GM19351 (cell line): Measurements from ENCODE around the gene ATAD2B.
A peak's percentile ranks its signal among the peaks of the same experiment; 100 is the strongest.
"Not testable (repeated sequence)": the region's sequence is repeated elsewhere in the genome, so short reads cannot be mapped to it uniquely, and the experiment has no call there.

Experiments
- ATAC-seq: cut with Tn5 transposase; IDR thresholded peaks from one replicate; pipeline ENCODE4 v1.9.1; 2021; ENCODE audit warnings: mild to moderate bottlenecking, moderate library complexity; ENCODE audit not compliant: unreplicated experiment

ATAD2B gene

GRCh38 chr2:23753291-23754010 lies 173.5 kb downstream of the ATAD2B start:
- ATAC-seq: no peak

- ATAC-seq: no peak
Measured at GRCh38 chr2:23751747-23752265, 175.1 kb downstream of the ATAD2B start.

- peak; percentile 11 for ATAC-seq
Measured at GRCh38 chr2:23746141-23746863, 180.6 kb downstream of the ATAD2B start.

DNA sequence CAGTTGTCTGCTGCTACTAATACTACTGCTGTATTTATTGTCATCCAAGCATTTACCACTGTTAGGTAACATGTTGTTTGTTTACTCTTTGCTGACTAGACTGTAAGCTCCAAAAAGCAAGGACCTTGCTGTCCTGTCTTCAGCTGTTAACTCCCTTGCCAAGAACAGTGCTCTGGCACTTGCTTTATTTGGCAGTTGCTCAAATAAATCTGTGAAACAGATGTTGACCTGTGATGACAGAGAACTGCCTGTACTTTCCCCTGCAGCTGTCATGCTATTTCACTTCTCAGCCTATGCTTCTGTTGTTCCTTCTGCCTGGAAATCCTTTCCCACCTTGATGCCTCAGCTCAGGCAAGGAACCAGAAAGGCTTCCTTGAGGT lies 181.2 kb downstream of the ATAD2B start:
- peak; percentile 55 for ATAC-seq

DNA sequence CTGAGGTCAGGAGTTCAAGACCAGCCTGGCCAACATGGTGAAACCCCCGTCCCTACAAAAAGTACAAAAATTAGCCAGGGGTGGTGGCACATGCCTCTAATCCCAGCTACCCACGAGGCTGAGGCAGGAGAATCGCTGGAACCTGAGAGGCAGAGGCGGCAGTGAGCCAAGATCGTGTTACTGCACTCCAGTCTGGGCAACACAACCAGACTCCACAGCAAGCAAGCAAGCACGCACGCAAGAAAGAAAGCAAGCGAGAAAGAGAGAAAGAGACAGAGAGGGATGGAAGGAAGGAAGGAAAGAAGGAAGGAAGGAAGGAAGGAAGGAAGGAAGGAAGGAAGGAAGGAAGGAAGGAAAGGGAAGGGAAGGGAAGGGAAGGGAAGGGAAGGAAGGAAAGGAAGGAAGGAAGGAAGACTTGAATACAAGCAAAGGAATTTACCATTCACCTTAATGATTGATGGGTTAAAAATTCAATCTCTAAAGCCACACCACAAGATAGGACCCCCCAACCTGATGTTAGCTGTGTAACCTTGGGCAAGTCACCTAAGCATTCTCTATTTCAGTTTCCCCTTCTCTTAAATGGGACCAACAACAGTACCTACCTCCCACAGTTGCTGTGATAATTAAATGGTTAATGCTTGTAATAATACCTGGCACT lies 181.7 kb downstream of the ATAD2B start:
- ATAC-seq: no peak

DNA sequence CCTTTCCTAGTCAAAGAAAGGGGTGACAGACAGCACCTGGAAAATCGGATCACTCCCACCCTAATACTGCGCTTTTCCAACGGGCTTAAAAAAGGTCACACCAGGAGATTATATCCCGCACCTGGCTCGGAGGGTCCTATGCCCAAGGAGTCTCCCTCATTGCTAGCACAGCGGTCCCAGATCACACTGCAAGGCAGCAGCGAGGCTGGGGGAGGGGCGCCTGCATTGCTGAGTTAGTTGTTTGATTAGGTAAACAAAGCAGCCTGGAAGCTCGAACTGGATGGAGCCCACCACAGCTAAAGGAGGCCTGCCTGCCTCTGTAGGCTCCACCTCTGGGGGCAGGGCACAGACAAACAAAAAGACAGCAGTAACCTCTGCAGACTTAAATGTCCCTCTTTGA lies 190.1 kb downstream of the ATAD2B start:
- ATAC-seq: not testable (repeated sequence)

DNA sequence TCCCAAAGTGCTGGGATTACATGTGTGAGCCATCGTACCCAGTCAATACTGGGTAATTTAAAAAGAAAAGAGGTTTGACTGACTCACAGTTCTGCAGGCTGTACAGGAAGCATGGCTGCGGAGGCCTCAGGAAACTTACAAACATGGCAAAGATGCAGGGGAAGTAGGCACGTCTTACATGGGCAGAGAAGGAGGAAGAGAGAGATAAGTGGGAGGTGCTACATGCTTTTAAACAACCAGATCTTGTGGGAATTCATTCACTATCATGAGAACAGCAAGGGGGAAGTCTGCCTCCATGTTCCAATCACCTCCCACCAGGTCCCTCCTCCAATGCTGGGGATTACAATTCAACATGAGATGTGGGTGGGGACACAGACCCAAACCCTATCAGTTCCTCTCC lies 192.5 kb downstream of the ATAD2B start:
- ATAC-seq: no peak

GRCh38 chr2:23723029-23723428 lies 203.9 kb downstream of the ATAD2B start:
- ATAC-seq: not testable (repeated sequence)

DNA sequence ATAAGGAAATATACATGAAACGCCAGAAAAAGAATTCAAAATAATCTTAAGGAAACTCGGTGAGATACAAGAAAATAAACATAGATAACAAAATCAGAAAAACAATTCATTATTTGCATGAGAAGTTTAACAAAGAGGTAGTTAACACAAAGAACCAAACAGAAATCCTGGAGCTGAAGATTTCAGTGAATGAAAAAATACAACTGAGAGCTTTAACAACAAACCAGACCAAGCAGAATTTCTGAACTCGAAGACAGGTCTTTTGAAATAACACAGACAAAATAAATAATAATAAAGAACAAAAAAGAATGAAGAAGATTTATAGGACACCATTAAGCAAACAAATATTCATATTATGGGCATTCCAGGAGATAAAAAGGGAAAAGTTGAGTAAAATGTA lies 204.7 kb downstream of the ATAD2B start:
- no peak for ATAC-seq

- ATAC-seq: no peak
Measured at GRCh38 chr2:23721454-23721826, 205.5 kb downstream of the ATAD2B start.

- ATAC-seq: no peak
Measured at GRCh38 chr2:23720705-23721453, 206.0 kb downstream of the ATAD2B start.

DNA sequence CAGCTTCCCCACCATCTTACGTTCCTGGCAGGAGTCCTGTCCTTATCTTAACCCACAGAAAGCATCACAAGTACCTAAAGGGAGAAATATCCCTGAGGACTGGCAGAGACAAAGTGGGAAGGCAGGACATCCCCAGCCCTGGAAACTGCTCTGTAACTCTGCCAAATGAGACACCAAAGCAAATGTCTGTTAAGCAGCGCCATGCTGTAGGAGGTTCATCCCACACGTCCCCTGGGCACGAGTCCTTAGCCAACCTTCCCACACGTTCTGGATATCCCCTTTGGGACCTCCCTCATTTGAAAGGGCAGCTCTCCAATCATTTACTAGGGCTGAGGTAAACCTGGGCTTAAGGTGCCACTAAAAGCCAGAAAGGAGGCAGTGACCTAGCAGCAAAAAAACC lies 207.2 kb downstream of the ATAD2B start:
- no peak for ATAC-seq

GRCh38 chr2:23718931-23719700 lies 207.8 kb downstream of the ATAD2B start:
- ATAC-seq: no peak

DNA sequence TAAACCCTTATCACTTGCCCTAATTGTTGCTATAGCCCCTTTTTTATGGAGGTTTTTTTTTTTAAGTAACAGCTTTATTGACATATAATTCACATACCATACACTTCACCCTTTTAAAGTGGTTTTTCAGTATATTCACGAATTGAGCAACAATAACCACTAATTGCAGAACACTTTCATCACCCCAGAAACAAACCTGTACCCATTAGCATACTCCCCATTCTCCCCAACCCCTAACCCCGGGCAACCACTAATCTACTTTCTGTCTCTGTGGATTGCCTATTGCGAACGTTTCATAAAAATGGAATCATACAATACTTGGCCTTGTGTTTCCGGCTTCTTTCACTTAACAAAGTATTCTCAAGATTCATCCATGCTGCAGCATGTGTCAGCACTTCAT lies 213.6 kb downstream of the ATAD2B start:
- no peak for ATAC-seq

DNA sequence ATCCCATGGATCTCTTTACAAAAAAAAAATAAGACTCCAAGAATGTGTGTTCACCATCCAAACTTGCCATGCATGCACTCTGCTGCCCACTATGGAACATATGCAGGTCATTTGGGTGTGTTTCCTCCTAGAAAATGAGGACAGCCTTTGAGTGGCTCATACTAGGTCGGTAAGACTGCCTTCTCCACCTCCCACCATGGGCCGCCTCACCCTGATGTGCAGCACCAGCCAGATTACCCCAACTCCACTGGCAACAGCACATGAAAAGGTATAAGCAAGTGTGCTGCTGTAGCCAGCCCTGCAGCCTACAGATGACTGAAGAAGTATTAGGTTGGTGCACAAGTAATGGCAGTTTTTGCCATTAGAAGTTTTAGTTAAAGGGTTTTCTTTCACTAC lies 214.2 kb downstream of the ATAD2B start:
- ATAC-seq: no peak

DNA sequence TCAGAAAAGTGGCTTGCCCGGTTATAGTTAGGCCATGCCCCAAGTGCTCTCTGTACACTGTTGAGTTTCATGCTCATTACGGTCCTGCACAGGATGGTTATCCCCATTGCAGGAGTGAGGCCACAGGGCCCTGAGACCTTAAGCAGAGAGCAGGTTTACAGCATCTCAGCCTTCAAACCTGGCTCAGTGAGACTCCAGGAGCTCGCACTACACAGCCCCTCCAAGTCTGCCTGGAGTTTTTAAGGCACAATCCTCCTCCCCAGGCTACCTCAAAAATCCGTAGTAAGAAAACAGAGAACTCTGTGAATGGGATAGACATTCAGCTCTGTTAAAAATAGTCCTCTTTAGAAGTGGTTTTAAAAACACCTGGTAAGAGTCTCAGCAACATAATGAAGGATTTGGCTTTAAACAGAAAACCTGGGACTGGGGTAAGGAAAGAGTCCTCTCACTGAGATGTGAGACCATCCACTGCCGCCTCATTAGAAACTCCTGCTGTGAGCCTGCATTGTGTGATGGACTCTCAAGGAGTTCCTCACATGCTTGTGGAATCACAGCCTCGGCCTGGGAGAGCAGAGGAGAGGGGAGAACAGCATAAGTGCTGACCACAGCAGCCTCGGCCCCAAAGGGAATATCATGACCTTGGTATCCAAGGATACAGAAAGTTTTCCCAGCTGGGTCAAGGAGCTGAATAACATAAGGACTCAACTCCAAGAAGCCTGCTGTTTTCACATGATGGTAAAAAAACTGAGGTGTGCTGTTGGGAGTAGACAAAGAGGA lies 214.8 kb downstream of the ATAD2B start:
- ATAC-seq: no peak

GRCh38 chr2:23709311-23709710 lies 217.6 kb downstream of the ATAD2B start:
- ATAC-seq: no peak

DNA sequence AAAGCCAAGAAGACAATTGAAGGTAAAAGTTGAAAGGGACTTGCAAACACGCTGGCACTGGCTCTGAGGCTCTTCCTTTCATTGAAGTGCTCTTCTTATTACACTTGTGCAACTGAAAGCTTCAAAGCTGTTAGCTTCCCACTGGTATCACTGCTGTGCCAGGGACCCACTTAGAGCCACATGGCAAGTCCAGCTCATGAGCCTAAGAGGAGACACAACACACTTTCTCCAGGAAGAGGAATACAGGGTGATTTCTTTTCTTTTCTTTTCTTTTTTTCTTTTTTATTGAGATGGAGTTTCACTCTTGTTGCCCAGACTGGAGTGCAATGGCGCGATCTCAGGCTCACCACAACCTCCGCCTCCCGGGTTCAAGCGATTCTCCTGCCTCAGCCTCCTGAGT lies 218.2 kb downstream of the ATAD2B start:
- no peak for ATAC-seq

GRCh38 chr2:23707096-23707495 lies 219.8 kb downstream of the ATAD2B start:
- no peak for ATAC-seq

DNA sequence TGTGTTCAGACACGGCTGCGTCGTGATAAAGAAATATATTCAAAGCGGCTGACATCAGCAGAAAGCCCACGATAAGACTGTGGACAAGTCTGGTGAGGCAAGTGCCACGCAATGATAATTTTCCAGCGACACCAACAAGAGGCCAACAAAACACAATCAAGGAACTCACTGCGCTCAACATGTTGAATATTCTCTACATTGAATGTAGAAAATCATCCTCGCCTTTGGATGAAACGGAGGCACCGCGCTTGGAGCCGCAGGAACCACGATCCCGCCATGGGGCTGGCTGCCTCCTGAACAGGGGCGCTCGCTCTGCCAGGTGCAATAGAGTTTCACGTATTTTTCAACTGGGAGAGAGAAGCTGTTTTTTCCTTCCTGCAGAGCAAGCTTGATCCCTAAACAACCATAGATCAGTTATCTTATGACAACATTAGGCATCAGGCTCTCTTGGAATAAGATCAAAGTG lies 220.3 kb downstream of the ATAD2B start:
- ATAC-seq: no peak
